GM12878 (cell line): Measurements from ENCODE around the gene ARL15.

Source experiments
- CREB1 ChIP-seq: IDR thresholded peaks from 2 replicates; pipeline ENCODE4 v1.6.1; 2012; ENCODE audit warnings: low read depth, mild to moderate bottlenecking, inconsistent platforms
- CTCF ChIP-seq, 3 experiments: IDR thresholded peaks in 2 of 3; conservative IDR thresholded peaks in 1 of 3; 2 replicates each; pipeline ENCODE4 v1.5.1; 2011; ENCODE audit warnings: low read depth in 3 of 3, low read length in 3 of 3, mild to moderate bottlenecking in 3 of 3, control low read depth in 2 of 3, moderate library complexity in 2 of 3, inconsistent platforms in 1 of 3, mixed read lengths in 1 of 3; ENCODE audit not compliant: control insufficient read depth in 2 of 3, insufficient read depth in 1 of 3; ENCODE audit errors: extremely low read depth in 1 of 3
- EP300 ChIP-seq, 2 experiments: fragments of 150-350 bp in 1 of 2; IDR thresholded peaks; 2 replicates each; pipeline ENCODE4 v1.6.1; 2011 to 2012; ENCODE audit warnings: low read depth in 2 of 2, low read length in 2 of 2, borderline replicate concordance in 1 of 2, improper control_type of control experiment in 1 of 2, inconsistent platforms in 1 of 2; ENCODE audit not compliant: control insufficient read depth in 1 of 2
- JUNB ChIP-seq: IDR thresholded peaks from 2 replicates; pipeline ENCODE4 v1.6.1; 2016; ENCODE audit warnings: antibody characterized with exemption, mild to moderate bottlenecking
- POLR2A ChIP-seq: IDR thresholded peaks from 2 replicates; pipeline ENCODE4 v1.6.1; 2011; ENCODE audit warnings: low read depth, mild to moderate bottlenecking, low read length
- SREBF1 ChIP-seq: IDR thresholded peaks from 2 replicates; pipeline ENCODE4 v1.6.1; 2012; ENCODE audit warnings: mild to moderate bottlenecking, low read length
- TAF1 ChIP-seq: IDR thresholded peaks from 2 replicates; pipeline ENCODE4 v1.6.1; 2011; ENCODE audit warnings: mild to moderate bottlenecking, low read depth, low read length, borderline replicate concordance
- ZNF687 ChIP-seq: fragments of 450-650 bp; IDR thresholded peaks from 2 replicates; pipeline ENCODE4 v1.6.1; 2017; ENCODE audit warnings: mild to moderate bottlenecking, moderate library complexity

GRCh38 chr5:54206580-54207229 lies 103.7 kb downstream of the ARL15 start:
- TF ChIP-seq CTCF (IDR thresholded peaks at IDR 0.05 in 2 of 3, conservative IDR thresholded peaks at IDR 0.05 in 1 of 3; ENCODE audit: control insufficient read depth in 2 of 3, extremely low read depth in 1 of 3, insufficient read depth in 1 of 3, low read depth in 3 of 3, low read length in 3 of 3) (no peak), SREBF1 (no peak), ZNF687 (no peak), TAF1 (no peak), JUNB (no peak), EP300 (IDR thresholded peaks at IDR 0.05; ENCODE audit: borderline replicate concordance in 1 of 2, control insufficient read depth in 1 of 2, low read depth in 2 of 2, low read length in 2 of 2) (no peak), CREB1 (no peak), POLR2A (no peak)
